C4-2B (cell line): ENCODE results near the gene LRIG2.

Source experiments
- ZFX ChIP-seq: fragments of 450-650 bp; IDR thresholded peaks from 2 replicates; pipeline ENCODE4 v1.6.1; 2017
- TF ChIP-seq, protein P1 (sequence below): fragments of 450-650 bp; conservative IDR thresholded peaks from 2 replicates; pipeline ENCODE4 v1.5.1; 2017; ENCODE audit warnings: mild to moderate bottlenecking

DNA sequence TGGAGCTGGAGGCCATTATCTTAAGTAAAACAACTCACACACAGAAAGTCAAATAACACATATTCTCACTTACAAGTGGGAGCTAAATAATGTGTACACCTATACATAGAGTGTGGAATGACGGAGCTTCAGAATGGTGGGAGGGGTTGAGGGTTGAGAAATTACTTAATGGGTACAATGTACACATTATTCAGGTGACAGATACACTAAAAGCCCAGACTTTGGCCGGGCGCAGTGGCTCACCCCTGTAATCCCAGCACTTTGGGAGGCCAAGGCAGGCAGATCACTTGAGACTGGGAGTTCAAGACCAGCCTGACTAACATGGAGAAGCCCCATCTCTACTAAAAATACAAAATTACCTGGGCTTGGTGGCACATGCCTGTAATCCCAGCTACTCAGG, 24.9 kb upstream of the LRIG2 start:
- TF ChIP-seq, protein P1, sequence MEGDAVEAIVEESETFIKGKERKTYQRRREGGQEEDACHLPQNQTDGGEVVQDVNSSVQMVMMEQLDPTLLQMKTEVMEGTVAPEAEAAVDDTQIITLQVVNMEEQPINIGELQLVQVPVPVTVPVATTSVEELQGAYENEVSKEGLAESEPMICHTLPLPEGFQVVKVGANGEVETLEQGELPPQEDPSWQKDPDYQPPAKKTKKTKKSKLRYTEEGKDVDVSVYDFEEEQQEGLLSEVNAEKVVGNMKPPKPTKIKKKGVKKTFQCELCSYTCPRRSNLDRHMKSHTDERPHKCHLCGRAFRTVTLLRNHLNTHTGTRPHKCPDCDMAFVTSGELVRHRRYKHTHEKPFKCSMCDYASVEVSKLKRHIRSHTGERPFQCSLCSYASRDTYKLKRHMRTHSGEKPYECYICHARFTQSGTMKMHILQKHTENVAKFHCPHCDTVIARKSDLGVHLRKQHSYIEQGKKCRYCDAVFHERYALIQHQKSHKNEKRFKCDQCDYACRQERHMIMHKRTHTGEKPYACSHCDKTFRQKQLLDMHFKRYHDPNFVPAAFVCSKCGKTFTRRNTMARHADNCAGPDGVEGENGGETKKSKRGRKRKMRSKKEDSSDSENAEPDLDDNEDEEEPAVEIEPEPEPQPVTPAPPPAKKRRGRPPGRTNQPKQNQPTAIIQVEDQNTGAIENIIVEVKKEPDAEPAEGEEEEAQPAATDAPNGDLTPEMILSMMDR: no peak
- no peak for TF ChIP-seq ZFX
